ENCODE results near the gene UBE2E2. TPM values are rescaled to one million over a fixed set of nuclear protein-coding genes. Genes with fewer than 3 reads are reported as not detected.

Gene UBE2E2
- total RNA-seq, 2 donors from 2014 or later = 23.2 to 34.5 TPM

GRCh38 chr3:23452408-23452807 lies 249.3 kb downstream of the UBE2E2 start:
- Histone ChIP-seq H3K9me3 (ENCODE audit: control insufficient read depth, low read length) (no peaks in the 10 kb centered on the region), H3K27me3 (ENCODE audit: control insufficient read depth, insufficient read depth, low read length, poor library complexity, severe bottlenecking) (no peaks in the 10 kb centered on the region), H3K9ac (ENCODE audit: extremely low read depth, low read length, poor library complexity, severe bottlenecking) (no peak overlapping the region), H3K27ac (ENCODE audit: low read depth, low read length) (no peak overlapping the region), H3K4me1 (ENCODE audit: control insufficient read depth, insufficient read depth, low read length) (peaks cover 6% of the 10 kb centered on the region), H3K36me3 (ENCODE audit: control insufficient read depth, insufficient read depth, low read length) (no peaks in the 10 kb centered on the region), H3K4me3 (ENCODE audit: low read length) (no peak overlapping the region)
- 56 to 92% methylated on average over 1 of the region's 1 CpG for WGBS, 2 experiments (ENCODE audit: insufficient coverage in 1 of 2, insufficient read length in 1 of 2)
- no peak overlapping the region for H3K27ac Mint-ChIP-seq
- no peaks in the 10 kb centered on the region for H3K9me3 Mint-ChIP-seq
- H3K36me3 Mint-ChIP-seq (ENCODE audit: low read depth) = no peaks in the 10 kb centered on the region
- peaks cover 18% of the 10 kb centered on the region for H3K4me1 Mint-ChIP-seq
- no peak for DNase-seq
- H3K27me3 Mint-ChIP-seq (ENCODE audit: insufficient read depth) = no peaks in the 10 kb centered on the region
- no peak for TF ChIP-seq CTCF (conservative IDR thresholded peaks at IDR 0.05)
- H3K4me3 Mint-ChIP-seq = no peak overlapping the region

- H3K27ac Mint-ChIP-seq = no peak overlapping the region
- H3K27me3 Mint-ChIP-seq (ENCODE audit: insufficient read depth) = no peaks in the 10 kb centered on the region
- 93% methylated on average over 3 of the region's 3 CpGs; no CpG with 5 or more reads in 1 of the 2 experiments for WGBS, 2 experiments (ENCODE audit: insufficient coverage in 1 of 2, insufficient read length in 1 of 2)
Measured at GRCh38 chr3:23455084-23455483, 252.0 kb downstream of the UBE2E2 start.

GRCh38 chr3:23455775-23456174 lies 252.6 kb downstream of the UBE2E2 start:
- H3K36me3 Mint-ChIP-seq (ENCODE audit: low read depth) = no peaks in the 10 kb centered on the region
- TF ChIP-seq CTCF (conservative IDR thresholded peaks at IDR 0.05) = no peak
- no peak overlapping the region for H3K4me3 Mint-ChIP-seq
- Histone ChIP-seq H3K9me3 (ENCODE audit: control insufficient read depth, low read length) (no peaks in the 10 kb centered on the region), H3K4me3 (ENCODE audit: low read length) (no peak overlapping the region), H3K36me3 (ENCODE audit: control insufficient read depth, insufficient read depth, low read length) (no peaks in the 10 kb centered on the region), H3K9ac (ENCODE audit: extremely low read depth, low read length, poor library complexity, severe bottlenecking) (no peak overlapping the region), H3K27me3 (ENCODE audit: control insufficient read depth, insufficient read depth, low read length, poor library complexity, severe bottlenecking) (no peaks in the 10 kb centered on the region), H3K4me1 (ENCODE audit: control insufficient read depth, insufficient read depth, low read length) (no peaks in the 10 kb centered on the region), H3K27ac (ENCODE audit: low read depth, low read length) (no peak overlapping the region)
- WGBS, 2 experiments (ENCODE audit: insufficient coverage in 1 of 2, insufficient read length in 1 of 2) = 93 to 95% methylated on average over 2 of the region's 2 CpGs
- no peaks in the 10 kb centered on the region for H3K9me3 Mint-ChIP-seq
- H3K4me1 Mint-ChIP-seq = peaks cover 6% of the 10 kb centered on the region
- H3K27me3 Mint-ChIP-seq (ENCODE audit: insufficient read depth) = no peaks in the 10 kb centered on the region
- H3K27ac Mint-ChIP-seq = no peak overlapping the region
- DNase-seq = no peak

More at GRCh38 chr3:23455084-23455483, 252.0 kb downstream of the UBE2E2 start:
- Histone ChIP-seq H3K4me3 (ENCODE audit: low read length) (no peak overlapping the region), H3K4me1 (ENCODE audit: control insufficient read depth, insufficient read depth, low read length) (no peaks in the 10 kb centered on the region), H3K27ac (ENCODE audit: low read depth, low read length) (no peak overlapping the region), H3K27me3 (ENCODE audit: control insufficient read depth, insufficient read depth, low read length, poor library complexity, severe bottlenecking) (no peaks in the 10 kb centered on the region), H3K9me3 (ENCODE audit: control insufficient read depth, low read length) (no peaks in the 10 kb centered on the region), H3K36me3 (ENCODE audit: control insufficient read depth, insufficient read depth, low read length) (no peaks in the 10 kb centered on the region), H3K9ac (ENCODE audit: extremely low read depth, low read length, poor library complexity, severe bottlenecking) (no peak overlapping the region)
- H3K36me3 Mint-ChIP-seq (ENCODE audit: low read depth) = no peaks in the 10 kb centered on the region
- peaks cover 6% of the 10 kb centered on the region for H3K4me1 Mint-ChIP-seq
- H3K4me3 Mint-ChIP-seq = no peak overlapping the region
- H3K9me3 Mint-ChIP-seq = no peaks in the 10 kb centered on the region
- TF ChIP-seq CTCF (conservative IDR thresholded peaks at IDR 0.05) = no peak
- no peak for DNase-seq
